H1 (cell line): ENCODE measurements around the gene USP20. TPM values are rescaled to one million over a fixed set of nuclear protein-coding genes. Genes with fewer than 3 reads are reported as not detected.

Source experiments
- BRCA1 ChIP-seq: IDR thresholded peaks from 2 replicates; pipeline ENCODE4 v1.6.1; 2012; ENCODE audit warnings: low read depth, low read length, improper control_type of control experiment
- polyA plus RNA-seq, 7 experiments: library from polyadenylated mRNA; depleted of rRNA in 3 of 7; stranded (reverse) in 5 of 7; unstranded in 2 of 7; fragments of >200 nt in 5 of 7; fragments of 200-250 nt in 2 of 7; gene quantifications; 1 replicate in 5 of 7; 2 replicates in 1 of 7; 4 replicates in 1 of 7; pipeline versions ENCODE4 v1.2.1 to v1.2.3, GENCODE V29; 2011 to 2013; ENCODE audit warnings: missing spikeins in 2 of 7, mixed read lengths in 2 of 7
- total RNA-seq: library from RNA; stranded (reverse); fragmentation: NEBNext Ultra II Directional; extraction: Animal tissue kit (Norgen Biotek cat#: 25700); gene quantifications from 2 replicates; pipeline ENCODE4 v1.2.1, GENCODE V29; 2021

Gene USP20
- total and polyA plus RNA-seq, 2 of the 8 experiments (the other 6 are each of a cell fraction or from before 2014, with no cell fraction given): 13.4 to 23.0 TPM

DNA sequence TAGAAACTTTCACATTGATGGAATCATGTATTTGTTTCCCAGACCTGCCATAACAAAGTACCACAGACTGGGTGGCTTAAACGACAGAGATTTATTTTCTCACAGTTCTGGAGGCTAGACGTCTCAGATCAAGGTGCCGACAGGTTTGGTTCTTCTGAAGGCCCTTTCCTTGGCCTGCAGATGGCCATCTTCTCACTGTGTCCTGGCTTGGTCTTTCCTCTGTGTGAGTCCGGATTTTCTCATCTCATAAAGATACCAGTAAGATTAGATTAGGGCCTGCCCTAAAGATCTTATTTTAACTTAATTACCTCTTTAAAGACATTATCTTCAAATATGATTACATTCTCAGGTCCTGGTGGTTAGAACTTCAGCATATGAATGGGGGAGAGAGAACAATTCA, 5.8 kb downstream of the USP20 start (continued):
- TF ChIP-seq BRCA1: no peak
